ENCODE results near the gene CD101.

GRCh38 chr1:117060441-117061317 lies 59.1 kb downstream of the CD101 start:
- TF ChIP-seq POLR2A (IDR thresholded peaks at IDR 0.05; ENCODE audit: low read length) (peak; percentile 50), GATA1 (IDR thresholded peaks at IDR 0.05; ENCODE audit: low read depth, low read length) (no peak)
